A172 (cell line): ENCODE data around the gene LRRC75B. TPM values are rescaled to one million over a fixed set of nuclear protein-coding genes. Genes with fewer than 3 reads are reported as not detected.

Experiments
- DNase-seq: peaks from one replicate; pipeline ENCODE4 v3.0.0-alpha.2; 2015; ENCODE audit warnings: low spot score
- total RNA-seq: library from RNA; depleted of rRNA; stranded (reverse); fragments of >200 nt; shearing (Covaris generic); gene quantifications from 2 replicates; pipeline ENCODE4 v1.2.3, GENCODE V29; 2014

Gene LRRC75B
- total RNA-seq, 1 experiment from 2014 or later = 1.4 TPM

GRCh38 chr22:24585461-24585860, 7.4 kb downstream of the LRRC75B start:
- no peak for DNase-seq

- DNase-seq = no peak
These were observed 7.9 kb downstream of the LRRC75B start for GRCh38 chr22:24584871-24585411.

DNA sequence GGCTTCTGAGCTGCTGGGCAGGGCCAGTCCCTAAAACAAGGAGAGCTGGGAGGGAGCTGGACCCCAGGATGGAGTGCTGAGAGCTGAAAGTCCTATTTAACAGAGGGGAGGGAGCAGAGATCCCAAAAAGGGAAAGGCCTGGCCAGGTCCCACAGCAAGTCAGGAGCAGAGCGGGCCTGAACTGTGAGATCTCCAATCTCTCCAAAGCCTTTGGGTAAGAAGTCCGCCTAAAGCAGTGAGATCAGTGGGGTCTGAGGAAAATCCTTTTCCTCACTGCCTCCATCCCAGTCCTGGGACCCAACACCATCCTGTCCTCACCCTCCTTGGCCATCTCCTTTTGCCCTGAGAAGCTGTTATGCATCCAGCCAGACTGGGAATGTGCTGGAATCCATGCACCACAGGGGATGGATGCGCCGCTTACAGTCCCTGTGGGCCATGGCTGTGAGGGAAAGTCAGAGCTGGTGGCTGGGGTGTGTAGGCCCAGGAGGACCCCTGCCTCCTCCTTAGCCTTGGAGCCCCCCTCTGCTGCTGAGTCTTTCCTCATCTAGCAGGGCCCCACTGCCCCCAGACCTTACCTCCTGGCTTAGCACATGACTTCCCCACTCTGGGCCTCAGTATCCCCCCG, 8.6 kb downstream of the LRRC75B start:
- DNase-seq = no peak

GRCh38 chr22:24583221-24584165, 9.4 kb downstream of the LRRC75B start:
- DNase-seq = peak; percentile 23

DNA sequence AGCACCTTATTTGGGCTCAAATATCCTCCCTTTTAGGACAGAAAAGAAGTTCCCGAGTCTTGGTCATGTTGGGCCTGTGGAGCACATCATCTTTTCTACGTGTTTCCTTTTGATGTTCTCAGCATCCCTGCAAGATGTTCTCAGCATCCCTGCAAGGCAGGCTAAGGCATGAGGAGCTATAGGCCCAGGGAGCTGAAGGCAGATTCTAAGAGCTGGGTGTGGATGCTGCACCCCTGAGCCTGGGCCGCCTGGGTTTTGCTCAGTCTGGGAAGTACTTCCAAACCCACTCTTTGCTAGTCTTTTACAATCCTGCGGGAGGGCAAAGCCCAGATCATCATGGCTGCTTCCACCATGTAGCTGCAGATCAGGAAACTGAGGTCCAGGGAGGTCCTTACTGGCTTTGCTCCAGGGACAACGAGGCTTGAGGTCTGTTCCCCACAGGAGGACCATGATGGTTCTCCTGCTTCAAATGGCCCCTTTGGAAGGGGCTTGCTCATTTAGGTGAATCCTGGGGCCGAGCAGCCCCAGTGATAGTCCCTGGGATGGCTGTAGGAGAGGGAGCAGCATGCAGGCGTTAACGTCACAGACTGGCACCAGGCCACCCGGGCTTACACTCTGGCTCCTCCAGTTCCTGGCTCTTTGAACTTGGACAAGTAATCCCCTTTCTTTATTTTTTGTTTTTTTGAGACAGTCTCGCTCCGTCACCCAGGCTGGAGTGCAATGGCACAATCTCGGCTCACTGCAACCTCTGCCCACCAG, 10.6 kb downstream of the LRRC75B start:
- no peak for DNase-seq

DNA sequence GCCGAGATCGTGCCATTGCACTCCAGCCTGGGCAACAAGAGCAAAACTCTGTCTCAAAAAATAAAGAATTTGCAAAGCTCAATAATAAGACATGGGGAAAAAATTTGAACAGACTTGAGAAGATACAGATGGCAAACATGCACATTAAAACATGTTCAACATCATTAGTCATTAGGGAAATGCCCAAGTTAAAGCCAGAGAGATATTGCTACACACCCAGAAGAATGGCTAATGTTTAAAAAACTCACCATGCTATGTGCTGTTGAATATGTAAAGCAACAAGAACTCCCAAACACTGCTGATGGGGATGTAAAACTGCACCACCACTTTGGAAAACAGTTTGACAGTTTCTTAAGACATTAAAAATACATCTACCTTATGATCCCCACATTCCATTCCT, 12.6 kb downstream of the LRRC75B start:
- peak; percentile 23 for DNase-seq

DNA sequence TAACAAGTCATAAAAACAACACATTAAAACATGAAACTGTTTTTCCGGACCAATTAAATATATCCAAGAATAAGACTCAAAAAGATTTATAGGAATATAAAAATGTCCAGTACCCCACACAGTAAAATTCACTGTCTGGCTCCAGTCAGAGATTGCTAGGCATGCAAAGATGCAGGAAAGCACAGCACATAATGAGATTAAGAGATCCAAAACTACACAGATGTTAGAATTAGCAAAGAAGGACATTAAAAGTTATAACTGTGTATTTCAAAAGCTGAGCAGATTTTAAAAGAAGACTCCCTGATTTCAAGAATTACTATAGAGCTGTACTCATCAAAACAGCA, 13.6 kb downstream of the LRRC75B start:
- no peak for DNase-seq

DNA sequence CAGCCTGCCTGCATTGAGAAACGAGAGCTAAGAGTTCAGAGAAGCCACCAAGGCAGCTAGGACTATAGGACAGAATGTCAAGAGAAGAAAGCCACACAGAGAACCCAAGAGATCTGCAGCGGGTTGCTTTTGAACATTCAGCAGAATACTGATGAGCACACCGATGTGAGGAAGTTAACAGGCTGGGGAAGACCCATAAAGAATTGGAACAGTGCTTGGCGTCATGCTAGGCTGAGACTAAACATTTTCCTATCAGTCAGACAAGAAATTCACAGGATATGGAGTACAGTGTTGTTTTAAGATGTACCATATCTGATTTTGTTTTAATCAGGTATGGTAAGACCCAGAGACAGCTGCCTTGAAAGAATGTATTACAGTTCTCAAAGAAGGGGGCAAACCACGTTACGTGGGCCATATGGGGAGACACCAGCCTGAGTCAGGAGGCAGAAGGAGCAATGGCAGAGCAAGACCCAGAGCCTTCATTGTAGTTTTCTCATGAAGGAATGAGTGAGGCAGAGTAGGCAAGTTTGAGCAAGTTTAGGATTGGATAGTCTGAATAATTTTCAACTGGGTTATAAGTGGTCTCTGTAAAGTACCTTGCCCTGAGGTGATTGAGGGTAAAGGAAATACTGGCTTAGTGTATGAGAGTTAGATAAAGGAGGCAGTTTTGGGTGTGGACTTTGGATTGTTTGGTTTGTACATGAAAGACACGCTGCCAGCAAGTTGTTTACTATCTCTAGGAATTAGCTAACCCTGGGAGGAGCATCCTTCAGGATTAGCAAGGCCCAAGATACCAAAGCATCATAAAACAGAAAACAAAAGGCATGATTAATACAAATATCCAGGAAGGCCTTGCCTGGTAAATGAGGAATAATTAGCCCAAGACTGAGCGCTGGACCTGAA, 14.3 kb downstream of the LRRC75B start:
- no peak for DNase-seq

DNA sequence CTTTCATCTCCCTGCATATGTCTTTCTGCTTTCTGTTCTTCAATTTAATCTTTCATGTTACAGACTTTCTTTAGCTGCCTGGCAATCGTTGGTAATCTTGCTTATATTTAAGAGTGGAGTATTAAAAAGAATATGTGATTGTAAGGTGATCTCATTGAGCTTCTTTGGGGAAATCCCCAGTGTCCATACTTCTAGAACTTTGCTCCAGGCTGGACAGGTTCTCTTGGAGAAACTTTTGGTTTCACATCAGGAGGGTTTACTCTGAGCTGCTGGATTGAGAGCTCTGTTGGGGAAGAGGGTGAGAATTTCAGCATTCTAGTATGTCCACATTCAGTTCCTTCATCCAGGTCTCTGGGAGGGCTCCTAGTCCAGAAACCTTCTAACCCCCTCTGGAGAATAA, 16.1 kb downstream of the LRRC75B start:
- DNase-seq = no peak

DNA sequence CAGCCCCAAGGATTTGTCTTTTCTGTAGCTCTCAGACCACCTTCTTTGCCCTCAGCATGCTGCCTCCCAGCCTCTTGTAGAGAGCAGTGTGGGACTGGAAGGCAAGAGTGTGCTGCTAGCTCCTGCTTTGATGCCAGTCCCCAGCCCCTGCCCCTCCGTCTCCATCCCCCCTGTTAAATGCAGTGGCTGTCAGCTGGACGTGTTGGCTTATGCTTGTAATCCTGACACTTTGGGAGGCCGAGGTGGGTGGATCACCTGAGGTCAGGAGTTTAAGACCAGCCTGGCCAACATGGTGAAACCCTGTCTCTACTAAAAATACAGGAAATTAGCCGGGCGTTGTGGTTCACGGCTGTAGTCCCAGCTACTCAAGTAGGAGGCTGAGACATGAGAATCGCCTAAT, 21.6 kb downstream of the LRRC75B start:
- DNase-seq = no peak

- no peak for DNase-seq
These were observed 25.2 kb downstream of the LRRC75B start for GRCh38 chr22:24567668-24568067.

- DNase-seq = no peak
These were observed 25.9 kb downstream of the LRRC75B start for GRCh38 chr22:24566899-24567511.

- no peak for DNase-seq
These were observed 27.8 kb downstream of the LRRC75B start for GRCh38 chr22:24565077-24565476.

DNA sequence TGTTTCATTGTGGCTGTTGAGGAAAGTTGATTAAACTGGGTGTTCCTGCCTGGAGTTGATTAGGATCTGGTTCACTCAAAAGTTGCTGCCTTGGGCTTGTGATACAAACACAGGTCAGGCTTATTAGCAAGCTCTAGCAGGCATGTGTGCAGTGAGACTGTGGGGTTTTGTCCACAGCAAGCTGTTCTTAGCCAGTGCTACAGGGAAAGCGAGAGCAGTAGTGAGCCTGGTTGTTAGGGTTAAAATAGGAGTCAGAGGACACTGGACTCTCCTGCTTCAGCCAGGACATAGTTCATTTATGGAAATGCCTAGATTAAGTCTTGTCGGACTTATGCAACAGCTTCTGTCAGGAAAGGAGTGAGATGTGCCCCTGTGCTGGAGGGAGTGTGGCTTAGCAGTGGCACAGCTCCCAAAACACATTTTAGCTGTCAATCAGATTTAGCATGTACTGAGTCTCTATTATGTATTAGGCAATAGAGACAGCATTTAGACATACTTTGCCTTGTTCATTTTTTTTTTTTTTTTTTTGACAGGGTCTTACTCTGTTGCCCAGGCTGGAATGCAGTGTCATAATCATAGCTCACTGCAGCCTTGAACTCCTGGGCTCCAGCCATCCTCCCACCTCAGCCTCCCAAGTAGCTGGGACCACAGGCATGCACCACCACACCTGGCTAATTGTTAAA, 28.4 kb downstream of the LRRC75B start:
- no peak for DNase-seq

DNA sequence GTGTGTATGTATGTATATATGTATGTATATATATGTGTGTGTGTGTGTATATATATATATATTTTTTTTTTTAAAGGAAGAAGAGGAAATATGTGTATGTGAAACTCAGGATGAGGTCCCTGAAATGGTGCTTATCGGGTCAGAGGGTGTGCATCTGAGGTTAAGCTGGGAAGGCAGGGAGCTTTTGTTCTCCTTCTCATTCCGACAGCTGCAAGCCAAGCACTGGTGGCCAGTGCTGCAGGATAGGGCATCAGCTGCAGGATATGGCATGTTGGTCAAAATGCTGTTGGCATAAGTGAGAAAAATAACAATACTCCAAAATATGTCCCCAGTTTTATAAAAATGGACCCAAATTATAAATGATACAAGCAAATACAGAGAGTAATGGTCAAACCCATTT, 29.6 kb downstream of the LRRC75B start:
- no peak for DNase-seq

DNA sequence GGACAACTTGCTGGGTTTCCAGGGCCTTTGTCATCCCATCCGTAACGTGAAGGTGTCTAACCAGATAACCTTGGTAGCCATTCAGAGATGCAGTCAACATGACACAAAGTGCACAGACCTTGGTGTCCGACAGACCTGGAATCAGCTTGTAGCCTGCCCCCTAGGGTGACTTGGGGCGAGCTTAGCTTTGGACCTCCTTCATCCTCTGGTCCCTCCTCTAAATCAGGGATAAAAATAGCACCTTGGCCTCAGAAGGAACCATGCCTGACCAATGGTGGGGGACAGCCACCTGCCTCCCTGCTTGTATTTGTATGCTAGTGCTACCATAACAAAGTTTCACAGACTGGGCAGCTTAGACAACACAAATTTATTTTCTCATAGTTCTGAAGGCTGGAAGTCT, 33.4 kb downstream of the LRRC75B start:
- DNase-seq = no peak

DNA sequence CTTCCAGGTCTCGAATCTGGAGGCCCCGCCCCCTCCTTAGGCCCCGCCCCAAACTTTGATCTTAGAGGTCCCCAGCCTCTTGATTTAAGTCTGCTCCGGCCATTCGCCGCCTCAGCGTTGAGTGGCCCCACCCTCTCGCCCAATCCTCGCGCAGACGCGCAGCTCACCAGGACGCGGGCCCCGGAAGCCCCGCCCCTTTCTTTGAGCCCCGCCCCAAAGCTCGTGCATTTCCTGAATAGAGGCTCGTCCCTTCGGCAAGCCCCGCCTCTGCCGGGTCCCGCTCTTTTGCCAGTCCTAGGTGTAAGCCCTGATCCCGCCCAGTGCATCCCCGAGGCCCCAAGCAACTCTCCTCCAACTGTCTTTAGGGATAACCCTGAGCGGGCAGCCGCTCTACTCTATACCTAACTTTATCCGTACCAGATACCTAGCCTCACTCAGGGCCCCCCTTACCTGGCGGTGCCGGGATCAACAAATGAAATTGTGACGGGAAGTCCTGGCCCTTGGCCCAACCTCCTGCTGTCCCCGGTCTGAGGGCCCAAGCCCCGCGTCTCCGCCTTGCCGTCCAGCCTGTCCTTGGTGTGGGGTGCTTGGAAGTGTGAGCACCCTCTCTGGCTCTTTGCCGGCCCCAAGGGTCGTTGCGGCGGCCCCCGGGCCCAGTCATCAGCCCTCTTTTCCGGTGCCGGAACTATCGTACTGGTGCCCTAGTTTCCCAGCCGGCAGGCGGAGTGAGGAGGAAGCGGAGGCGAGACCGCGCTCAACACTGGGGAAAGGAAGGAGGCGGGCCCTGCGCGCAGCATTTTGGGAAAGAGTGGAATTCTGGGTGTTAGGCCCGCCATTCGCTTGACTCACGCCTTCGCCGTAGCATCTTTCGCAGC, 37.5 kb downstream of the LRRC75B start, which contains the start of gene SNRPD3:
TSS of gene SNRPD3 (plus strand) at position 835 of the 875 bp plus-strand sequence. CDS start 1,676 bp downstream, outside the sequence.
- DNase-seq = peak; percentile 89

GRCh38 chr22:24554313-24555164, 38.3 kb downstream of the LRRC75B start, which contains the start of gene GUCD1:
Gene GUCD1 (minus strand): TSS chr22:24555138. CDS start chr22:24554991, 147 bp downstream.
- no peak for DNase-seq
